ENCODE data around the gene ULK3.
A peak's percentile ranks its signal among the peaks of the same experiment; 100 is the strongest.

ULK3 gene

DNA sequence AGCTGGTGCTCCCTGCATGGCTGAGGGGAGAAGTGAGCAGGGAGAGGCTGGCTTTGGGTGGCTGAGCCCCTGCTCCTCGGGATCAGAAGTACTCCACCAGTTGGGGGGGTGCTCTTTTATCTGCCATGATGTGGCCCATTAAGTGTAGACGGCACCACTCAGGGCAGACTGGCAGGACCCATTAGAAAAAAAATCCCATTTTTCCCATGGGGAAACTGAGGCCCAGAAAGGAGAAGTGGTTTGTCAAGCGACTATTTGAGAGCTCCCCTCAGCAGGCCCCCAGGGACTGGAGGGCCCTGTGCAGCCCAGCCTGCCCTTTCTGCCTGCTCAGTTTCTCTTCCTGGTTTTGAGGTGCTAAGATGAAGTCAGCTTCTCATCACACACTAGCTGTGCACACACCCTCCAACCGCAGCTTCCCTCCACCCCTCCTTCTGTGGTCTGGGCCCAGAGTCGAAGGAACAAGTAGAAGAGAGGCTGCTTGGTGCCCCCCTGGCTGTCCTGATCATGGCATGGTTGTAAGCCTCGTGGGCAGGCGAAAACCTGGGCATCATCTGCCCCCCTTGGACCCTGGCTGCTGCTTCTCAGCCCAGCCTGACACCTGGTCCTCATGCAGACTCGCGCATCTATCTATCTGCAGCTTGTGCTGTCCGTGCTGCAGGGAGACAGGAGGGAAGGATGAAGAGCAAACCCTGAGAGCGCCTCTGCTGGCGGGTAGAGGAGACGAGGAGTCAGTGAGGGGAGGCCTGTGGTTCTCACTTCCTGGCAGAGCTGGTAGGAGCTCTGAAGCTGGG lies 55.5 kb downstream of the ULK3 start:
- peak overlapping the region; percentile 89 for H3K9ac ChIP-seq (ENCODE audit: low read length)
- no peak for TF ChIP-seq EZH2 (optimal IDR thresholded peaks at IDR 0.05; ENCODE audit: low read depth, low read length)
- TF ChIP-seq, protein P1, sequence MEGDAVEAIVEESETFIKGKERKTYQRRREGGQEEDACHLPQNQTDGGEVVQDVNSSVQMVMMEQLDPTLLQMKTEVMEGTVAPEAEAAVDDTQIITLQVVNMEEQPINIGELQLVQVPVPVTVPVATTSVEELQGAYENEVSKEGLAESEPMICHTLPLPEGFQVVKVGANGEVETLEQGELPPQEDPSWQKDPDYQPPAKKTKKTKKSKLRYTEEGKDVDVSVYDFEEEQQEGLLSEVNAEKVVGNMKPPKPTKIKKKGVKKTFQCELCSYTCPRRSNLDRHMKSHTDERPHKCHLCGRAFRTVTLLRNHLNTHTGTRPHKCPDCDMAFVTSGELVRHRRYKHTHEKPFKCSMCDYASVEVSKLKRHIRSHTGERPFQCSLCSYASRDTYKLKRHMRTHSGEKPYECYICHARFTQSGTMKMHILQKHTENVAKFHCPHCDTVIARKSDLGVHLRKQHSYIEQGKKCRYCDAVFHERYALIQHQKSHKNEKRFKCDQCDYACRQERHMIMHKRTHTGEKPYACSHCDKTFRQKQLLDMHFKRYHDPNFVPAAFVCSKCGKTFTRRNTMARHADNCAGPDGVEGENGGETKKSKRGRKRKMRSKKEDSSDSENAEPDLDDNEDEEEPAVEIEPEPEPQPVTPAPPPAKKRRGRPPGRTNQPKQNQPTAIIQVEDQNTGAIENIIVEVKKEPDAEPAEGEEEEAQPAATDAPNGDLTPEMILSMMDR (IDR thresholded peaks at IDR 0.05; ENCODE audit: low read length), result peak; percentile 91
- H3K4me1 ChIP-seq (ENCODE audit: low read length), result peaks cover 65% of the 10 kb centered on the region
- H3K79me2 ChIP-seq (ENCODE audit: low read length), result peaks cover 93% of the 10 kb centered on the region
- H3K9me2 ChIP-seq (replicated peaks; ENCODE audit: insufficient read depth, low read length), result no peaks in the 10 kb centered on the region
- peaks cover 12% of the 10 kb centered on the region; the same call in 1 of the 2 replicates for H4K20me1 ChIP-seq (ENCODE audit: insufficient read depth, low read length)
- H3K36me3 ChIP-seq (replicated peaks; ENCODE audit: insufficient read depth, low read length), result no peaks in the 10 kb centered on the region
- no peak overlapping the region for H2AFZ ChIP-seq (ENCODE audit: low read length)
- peaks cover 84% of the 10 kb centered on the region for H3F3A ChIP-seq (ENCODE audit: insufficient read depth, low read length)
- DNase-seq, result peak; percentile 92
- H3K27me3 ChIP-seq (replicated peaks; ENCODE audit: insufficient read depth, low read length), result no peaks in the 10 kb centered on the region
- no peaks in the 10 kb centered on the region for H3K9me3 ChIP-seq (replicated peaks; ENCODE audit: insufficient read depth, low read length)
- H3K4me2 ChIP-seq (ENCODE audit: low read depth, low read length), result peak overlapping the region; percentile 99
- H3K27ac ChIP-seq (ENCODE audit: low read length), result peak overlapping the region; percentile 95
- H3K4me3 ChIP-seq (ENCODE audit: low read length), result peak overlapping the region; percentile 57

DNA sequence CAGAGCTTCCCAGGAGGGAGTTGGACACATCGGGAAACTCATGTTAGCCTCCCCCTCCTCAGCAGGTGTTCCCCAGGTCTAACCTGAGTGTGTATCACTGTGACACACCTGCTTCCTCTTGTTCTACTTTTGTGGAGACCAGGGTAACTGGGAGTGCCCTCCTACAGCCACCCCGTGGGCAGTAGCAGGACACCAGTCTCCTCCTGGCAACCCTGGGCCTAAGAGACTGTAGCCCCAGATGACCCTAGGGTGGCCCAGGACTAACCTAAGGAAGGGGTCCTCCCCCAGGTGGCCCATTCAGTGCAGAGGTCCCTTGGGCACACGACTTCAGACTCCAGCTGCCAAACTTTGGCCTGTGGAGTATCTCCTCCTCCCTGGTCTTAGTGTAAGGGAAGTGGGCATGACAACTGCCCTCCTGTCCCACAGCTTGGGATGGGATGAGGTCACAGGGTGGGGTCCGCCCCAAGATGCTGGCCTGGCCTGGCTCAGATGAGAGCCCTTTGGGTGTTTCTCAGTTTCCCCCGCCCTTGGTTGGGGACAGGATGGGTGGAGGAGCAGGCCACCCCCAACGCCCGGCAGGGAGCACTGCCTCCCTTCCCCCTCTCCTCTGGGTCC lies 56.3 kb downstream of the ULK3 start:
- Histone ChIP-seq H3K79me2 (ENCODE audit: low read length) (peaks cover 87% of the 10 kb centered on the region), H3F3A (ENCODE audit: insufficient read depth, low read length) (peaks cover 85% of the 10 kb centered on the region), H3K4me2 (ENCODE audit: low read depth, low read length) (peak overlapping the region; percentile 99), H3K9ac (ENCODE audit: low read length) (peak overlapping the region; percentile 89), H3K4me1 (ENCODE audit: low read length) (peaks cover 57% of the 10 kb centered on the region), H3K4me3 (ENCODE audit: low read length) (peak overlapping the region; percentile 39), H3K36me3 (replicated peaks; ENCODE audit: insufficient read depth, low read length) (no peaks in the 10 kb centered on the region), H2AFZ (ENCODE audit: low read length) (no peak overlapping the region), H3K9me3 (replicated peaks; ENCODE audit: insufficient read depth, low read length) (no peaks in the 10 kb centered on the region), H3K27ac (ENCODE audit: low read length) (peak overlapping the region; percentile 95), H4K20me1 (ENCODE audit: insufficient read depth, low read length) (peaks cover 6% of the 10 kb centered on the region; the same call in 1 of the 2 replicates), H3K27me3 (replicated peaks; ENCODE audit: insufficient read depth, low read length) (no peaks in the 10 kb centered on the region), H3K9me2 (replicated peaks; ENCODE audit: insufficient read depth, low read length) (no peaks in the 10 kb centered on the region)
- peak; percentile 35 for DNase-seq
- TF ChIP-seq EZH2phosphoT487 (IDR thresholded peaks at IDR 0.05; ENCODE audit: low read length) (no peak), EZH2 (optimal IDR thresholded peaks at IDR 0.05; ENCODE audit: low read depth, low read length) (no peak)
- TF ChIP-seq, protein P1 (IDR thresholded peaks at IDR 0.05; ENCODE audit: low read length), result no peak

Measured in MM.1S (cell line).